H9 (cell line): ENCODE results near the gene POU2F1. TPM values are rescaled to one million over a fixed set of nuclear protein-coding genes. Genes with fewer than 3 reads are reported as not detected.

Experiments used
- DNase-seq: peaks from one replicate; pipeline ENCODE4 v3.0.0-alpha.2; 2017
- H2AFZ ChIP-seq: one replicate; pipeline ENCODE4 v1.6.1; 2013; ENCODE audit warnings: mild to moderate bottlenecking, low read length, control low read depth, moderate library complexity
- H2AK5ac ChIP-seq: 2 replicates; pipeline ENCODE4 v1.6.1; 2013; ENCODE audit warnings: low read length, control low read depth, mixed read lengths; ENCODE audit not compliant: insufficient read length
- H2BK120ac ChIP-seq: one replicate; pipeline ENCODE4 v1.6.1; 2013; ENCODE audit warnings: low read depth, mild to moderate bottlenecking, low read length, control low read depth, inconsistent platforms; ENCODE audit not compliant: poor library complexity, severe bottlenecking
- H2BK12ac ChIP-seq: 2 replicates; pipeline ENCODE4 v1.6.1; 2013; ENCODE audit warnings: low read length, control low read depth, mixed read lengths, low read depth; ENCODE audit not compliant: insufficient read length
- H2BK15ac ChIP-seq: 2 replicates; pipeline ENCODE4 v1.6.1; 2013; ENCODE audit warnings: low read depth, low read length, control low read depth
- H2BK20ac ChIP-seq: one replicate; pipeline ENCODE4 v1.6.1; 2013; ENCODE audit warnings: low read depth, mild to moderate bottlenecking, low read length, control low read depth, inconsistent platforms; ENCODE audit not compliant: poor library complexity, severe bottlenecking
- H2BK5ac ChIP-seq: 2 replicates; pipeline ENCODE4 v1.6.1; 2013; ENCODE audit warnings: low read length, control low read depth, mixed read lengths; ENCODE audit not compliant: insufficient read length
- H3K14ac ChIP-seq: 2 replicates; pipeline ENCODE4 v1.6.1; 2013; ENCODE audit warnings: low read length, control low read depth; ENCODE audit not compliant: insufficient read depth
- H3K18ac ChIP-seq: 2 replicates; pipeline ENCODE4 v1.6.1; 2013; ENCODE audit warnings: low read depth, mild to moderate bottlenecking, mixed read lengths, low read length, control low read depth; ENCODE audit not compliant: insufficient read length
- H3K23ac ChIP-seq: 2 replicates; pipeline ENCODE4 v1.6.1; 2013; ENCODE audit warnings: low read length, control low read depth, mixed read lengths, low read depth; ENCODE audit not compliant: insufficient read length
- H3K23me2 ChIP-seq: 2 replicates; pipeline ENCODE4 v1.6.1; 2013; ENCODE audit warnings: low read depth, mild to moderate bottlenecking, mixed read lengths, low read length, control low read depth; ENCODE audit not compliant: insufficient read length, poor library complexity, severe bottlenecking
- H3K27ac ChIP-seq: 2 replicates; pipeline ENCODE4 v1.5.1; 2013; ENCODE audit warnings: low read length, control low read depth, mixed read lengths, low read depth; ENCODE audit not compliant: insufficient read length
- H3K27me3 ChIP-seq: 2 replicates; pipeline ENCODE4 v1.6.1; 2013; ENCODE audit warnings: low read length, control low read depth, inconsistent platforms; ENCODE audit not compliant: insufficient read depth
- H3K4ac ChIP-seq: 2 replicates; pipeline ENCODE4 v1.6.1; 2013; ENCODE audit warnings: low read depth, mild to moderate bottlenecking, control low read depth, inconsistent platforms, low read length, moderate library complexity
- H3K4me1 ChIP-seq: 2 replicates; pipeline ENCODE4 v1.6.1; 2013; ENCODE audit warnings: low read length, control low read depth, inconsistent platforms; ENCODE audit not compliant: insufficient read depth
- H3K4me2 ChIP-seq: 2 replicates; pipeline ENCODE4 v1.6.1; 2013; ENCODE audit warnings: low read length, control low read depth, mixed read lengths; ENCODE audit not compliant: insufficient read length, insufficient read depth
- H3K56ac ChIP-seq: 2 replicates; pipeline ENCODE4 v1.6.1; 2013; ENCODE audit warnings: low read depth, mild to moderate bottlenecking, mixed read lengths, low read length, control low read depth; ENCODE audit not compliant: insufficient read length
- H3K79me1 ChIP-seq: 2 replicates; pipeline ENCODE4 v1.6.1; 2013; ENCODE audit warnings: low read depth, mild to moderate bottlenecking, moderate library complexity, low read length, control low read depth, inconsistent platforms; ENCODE audit not compliant: insufficient read depth, poor library complexity, severe bottlenecking
- H3K79me2 ChIP-seq: 2 replicates; pipeline ENCODE4 v1.6.1; 2013; ENCODE audit warnings: low read length, control low read depth, inconsistent platforms; ENCODE audit not compliant: insufficient read depth
- H3K9ac ChIP-seq: 2 replicates; pipeline ENCODE4 v1.6.1; 2013; ENCODE audit warnings: low read length, control low read depth, mixed read lengths; ENCODE audit not compliant: insufficient read length; ENCODE audit errors: extremely low read depth
- H3K9me3 ChIP-seq: one replicate; pipeline ENCODE4 v1.6.1; 2013; ENCODE audit warnings: low read depth, low read length, inconsistent platforms; ENCODE audit not compliant: control insufficient read depth
- H3T11ph ChIP-seq: one replicate; pipeline ENCODE4 v1.6.1; 2013; ENCODE audit warnings: mild to moderate bottlenecking, low read length, control low read depth, inconsistent platforms
- H4K20me1 ChIP-seq: one replicate; pipeline ENCODE4 v1.6.1; 2013; ENCODE audit not compliant: control insufficient read depth, insufficient read length, insufficient read depth
- H4K5ac ChIP-seq: 2 replicates; pipeline ENCODE4 v1.6.1; 2013; ENCODE audit warnings: low read depth, mild to moderate bottlenecking, mixed read lengths, low read length, control low read depth; ENCODE audit not compliant: insufficient read length
- H4K8ac ChIP-seq: replicated peaks from 2 replicates; pipeline ENCODE4 v1.6.1; 2013; ENCODE audit warnings: low read length, control low read depth, mixed read lengths, low read depth; ENCODE audit not compliant: insufficient read length
- H4K91ac ChIP-seq: 2 replicates; pipeline ENCODE4 v1.6.1; 2013; ENCODE audit warnings: low read depth, mild to moderate bottlenecking, moderate library complexity, mixed read lengths, low read length, control low read depth; ENCODE audit not compliant: insufficient read length
- H3K27ac Mint-ChIP-seq, 3 experiments: 2 replicates in 2 of 3; 3 replicates in 1 of 3; pipeline ENCODE4 v1.8.0; 2020 to 2021; ENCODE audit warnings: mixed read lengths in 3 of 3, mild to moderate bottlenecking in 1 of 3, moderate library complexity in 1 of 3
- H3K27me3 Mint-ChIP-seq: 2 replicates; pipeline ENCODE4 v1.8.0; 2021; ENCODE audit warnings: low read depth, mild to moderate bottlenecking, moderate library complexity, mixed read lengths
- H3K36me3 Mint-ChIP-seq, 3 experiments: 2 replicates in 2 of 3; 3 replicates in 1 of 3; pipeline ENCODE4 v1.8.0; 2020 to 2021; ENCODE audit warnings: low read depth in 3 of 3, mixed read lengths in 3 of 3; ENCODE audit not compliant: insufficient read depth in 1 of 3
- H3K4me1 Mint-ChIP-seq, 2 experiments: 2 replicates each; pipeline ENCODE4 v1.8.0; 2020; ENCODE audit warnings: mixed read lengths in 2 of 2
- H3K4me3 Mint-ChIP-seq, 2 experiments: 2 replicates in 1 of 2; 3 replicates in 1 of 2; pipeline ENCODE4 v1.8.0; 2020 to 2021; ENCODE audit warnings: mild to moderate bottlenecking in 2 of 2, mixed read lengths in 2 of 2, moderate library complexity in 1 of 2
- H3K9me3 Mint-ChIP-seq, 2 experiments: 2 replicates in 1 of 2; 3 replicates in 1 of 2; pipeline ENCODE4 v1.8.0; 2020; ENCODE audit warnings: mild to moderate bottlenecking in 2 of 2, mixed read lengths in 2 of 2, moderate library complexity in 1 of 2
- CTCF ChIP-seq: fragments of 200-600 bp; sonication (generic); conservative IDR thresholded peaks from 3 replicates; pipeline ENCODE4 v1.8.0; 2021; ENCODE audit warnings: antibody characterized with exemption, mild to moderate bottlenecking
- WGBS: extraction: QIAGEN DNeasy Blood & Tissue Kit; methylation state at CpG from one replicate; pipeline ENCODE4 v1.1.7; 2013; ENCODE audit warnings: missing lambda C conversion rate, low lambda C conversion rate, mixed read lengths; ENCODE audit not compliant: insufficient read length; ENCODE audit errors: extremely low coverage; 5-methylcytosine and 5-hydroxymethylcytosine counted together
- total RNA-seq: library from RNA; stranded (reverse); gene quantifications from 2 replicates; pipeline ENCODE4 v1.2.1, GENCODE V29; 2021

The POU2F1 gene
- total RNA-seq, 1 experiment from 2014 or later, result 62.5 TPM

DNA sequence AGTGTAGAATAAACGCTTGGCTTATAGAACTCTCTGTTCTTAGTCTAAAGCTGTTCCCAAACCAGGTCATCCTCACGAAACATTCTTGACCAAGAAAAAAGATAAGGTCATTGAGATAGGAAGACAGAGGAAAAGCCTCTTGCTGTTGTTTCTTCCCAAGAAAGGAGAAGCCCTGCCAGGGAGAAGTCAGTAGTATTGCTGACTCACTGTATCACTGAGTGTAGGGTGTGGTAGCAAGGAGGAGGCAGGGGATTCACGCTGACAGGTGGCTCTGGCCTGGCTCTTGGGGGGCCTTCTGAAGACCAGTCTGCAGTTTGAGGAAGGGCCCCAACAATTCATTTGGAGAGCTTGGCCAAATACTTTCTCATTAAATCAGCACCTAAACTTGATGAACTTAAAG is 199.8 kb downstream of the POU2F1 start:
- Histone ChIP-seq H2BK120ac (no peak overlapping the region), H3K23ac (no peak overlapping the region), H3K23me2 (no peaks in the 10 kb centered on the region), H2BK15ac (no peak overlapping the region), H2BK20ac (no peak overlapping the region), H2AK5ac (no peak overlapping the region), H3K4me2 (no peak overlapping the region), H2BK5ac (no peak overlapping the region), H2BK12ac (no peak overlapping the region), H4K8ac (no peak overlapping the region), H3K79me1 (no peaks in the 10 kb centered on the region), H3K27ac (no peak overlapping the region), H3K9me3 (no peaks in the 10 kb centered on the region), H3K4me1 (peaks cover 12% of the 10 kb centered on the region; the same call in 1 of the 2 replicates), H3K4ac (no peak overlapping the region), H3K18ac (no peak overlapping the region), H3K14ac (no peak overlapping the region), H4K91ac (no peak overlapping the region), H2AFZ (no peak overlapping the region), H4K5ac (no peak overlapping the region), H3K27me3 (no peaks in the 10 kb centered on the region), H3K79me2 (no peaks in the 10 kb centered on the region), H3K9ac (no peak overlapping the region), H4K20me1 (no peaks in the 10 kb centered on the region), H3T11ph (no peak overlapping the region), H3K56ac (no peak overlapping the region)
- Mint-ChIP-seq H3K4me3 (no peak overlapping the region), H3K27ac (peak overlapping the region in 2 of 3 experiments; percentile 9 to 60; a peak in 2 of 7 replicates), H3K9me3 (no peaks in the 10 kb centered on the region), H3K4me1 (peaks cover 27 to 40% of the 10 kb centered on the region in 2 experiments), H3K36me3 (peaks cover 15 to 32% (median 26%) of the 10 kb centered on the region in 3 experiments; a peak in 6 of 7 replicates), H3K27me3 (no peaks in the 10 kb centered on the region)
- no CpG with 5 or more reads among the region's 3 CpGs for WGBS
- no peak for DNase-seq
- TF ChIP-seq CTCF, result no peak
